Hepatocyte (in vitro differentiated cells): Measurements from ENCODE around the gene NCOA6. TPM values are rescaled to one million over a fixed set of nuclear protein-coding genes. Genes with fewer than 3 reads are reported as not detected.

Experiments
- DNase-seq: peaks from one replicate; pipeline ENCODE4 v3.0.0-alpha.2; 2016; ENCODE audit warnings: low spot score
- H2AFZ ChIP-seq: fragments of 200-600 bp; sonication (generic); 2 replicates; pipeline ENCODE4 v1.6.0; 2016; ENCODE audit warnings: antibody characterized with exemption, mild to moderate bottlenecking
- H3K27ac ChIP-seq: fragments of 200-600 bp; sonication (generic); 2 replicates; pipeline ENCODE4 v1.5.1; 2016; ENCODE audit warnings: mild to moderate bottlenecking
- H3K27me3 ChIP-seq: fragments of 200-600 bp; sonication (generic); 2 replicates; pipeline ENCODE4 v1.6.1; 2016
- H3K36me3 ChIP-seq: fragments of 200-600 bp; sonication (generic); replicated peaks from 2 replicates; pipeline ENCODE4 v1.5.1; 2016; ENCODE audit warnings: low read depth; ENCODE audit not compliant: insufficient read depth
- H3K4me1 ChIP-seq: fragments of 200-600 bp; sonication (generic); 2 replicates; pipeline ENCODE4 v1.5.1; 2016; ENCODE audit warnings: mild to moderate bottlenecking, moderate library complexity; ENCODE audit not compliant: insufficient read depth
- H3K4me2 ChIP-seq: fragments of 200-600 bp; sonication (generic); 2 replicates; pipeline ENCODE4 v1.6.0; 2016
- H3K4me3 ChIP-seq: fragments of 200-600 bp; sonication (generic); 2 replicates; pipeline ENCODE4 v1.5.1; 2016; ENCODE audit warnings: mild to moderate bottlenecking
- H3K79me2 ChIP-seq: fragments of 200-600 bp; sonication (generic); 2 replicates; pipeline ENCODE4 v1.6.0; 2017; ENCODE audit warnings: mild to moderate bottlenecking
- H3K9me2 ChIP-seq: fragments of 200-600 bp; sonication (generic); replicated peaks from 2 replicates; pipeline ENCODE4 v1.6.0; 2017; ENCODE audit warnings: mild to moderate bottlenecking; ENCODE audit not compliant: insufficient read depth
- H3K9me3 ChIP-seq: fragments of 200-600 bp; sonication (generic); 2 replicates; pipeline ENCODE4 v1.5.1; 2016; ENCODE audit warnings: low read depth, mild to moderate bottlenecking
- H4K20me1 ChIP-seq: fragments of 200-600 bp; sonication (generic); 2 replicates; pipeline ENCODE4 v1.6.0; 2016; ENCODE audit warnings: mild to moderate bottlenecking; ENCODE audit not compliant: insufficient read depth, poor library complexity, severe bottlenecking
- EZH2 ChIP-seq: fragments of 200-600 bp; sonication (generic); IDR thresholded peaks from 2 replicates; pipeline ENCODE4 v1.6.1; 2016; ENCODE audit warnings: antibody characterized with exemption, mild to moderate bottlenecking, borderline replicate concordance
- EZH2phosphoT487 ChIP-seq: fragments of 200-600 bp; sonication (generic); IDR thresholded peaks from one replicate; pipeline ENCODE4 v1.6.1; 2018; ENCODE audit warnings: antibody characterized with exemption, mild to moderate bottlenecking, low read depth, moderate library complexity; ENCODE audit not compliant: unreplicated experiment, severe bottlenecking
- WGBS: methylation state at CpG from one replicate; pipeline ENCODE4 v1.1.6; 2016; ENCODE audit warnings: low lambda C conversion rate; ENCODE audit errors: missing lambda C conversion rate; 5-methylcytosine and 5-hydroxymethylcytosine counted together
- polyA plus RNA-seq: library from polyadenylated mRNA; unstranded; fragments of >200 nt; fragmentation: Nextera tagmentation; extraction: Ambion mirVana; gene quantifications from 2 replicates; pipeline ENCODE4 v1.2.1, GENCODE V29; 2016
- total RNA-seq: library from RNA; depleted of rRNA; stranded (reverse); fragments of >200 nt; gene quantifications from 2 replicates; pipeline ENCODE4 v1.2.3, GENCODE V29; 2014
- TF ChIP-seq, protein P1 (sequence below): fragments of 200-600 bp; sonication (generic); IDR thresholded peaks from 2 replicates; pipeline ENCODE4 v1.5.1; 2016; ENCODE audit warnings: antibody characterized with exemption, mild to moderate bottlenecking; ENCODE audit not compliant: poor library complexity

The NCOA6 gene
- total and polyA plus RNA-seq, 2 experiments from 2014 or later, result 11.6 to 23.5 TPM

DNA sequence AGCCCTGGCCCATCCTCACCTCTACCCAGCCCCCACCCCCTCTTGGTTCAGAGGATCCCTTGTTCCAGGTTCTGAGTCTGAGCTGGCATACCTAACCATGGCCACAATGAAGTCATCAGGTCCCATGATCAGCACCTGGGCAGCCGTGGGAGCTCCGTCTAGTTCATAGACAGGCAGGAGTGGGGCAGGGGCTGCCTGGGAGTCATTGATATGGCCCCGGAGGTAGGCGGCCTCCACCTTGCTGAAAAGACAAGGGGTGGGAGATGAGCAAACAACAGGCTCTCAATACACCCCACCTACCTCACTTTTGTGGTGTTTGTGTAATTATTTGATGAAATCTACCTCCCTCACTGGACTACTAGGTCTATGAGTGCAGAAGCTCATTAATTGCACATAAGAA is 26.8 kb upstream of the NCOA6 start:
- no peaks in the 10 kb centered on the region for H3K79me2 ChIP-seq
- no peaks in the 10 kb centered on the region for H4K20me1 ChIP-seq
- H3K4me3 ChIP-seq, result no peak overlapping the region
- TF ChIP-seq EZH2phosphoT487 (no peak), EZH2 (no peak)
- TF ChIP-seq, protein P1, sequence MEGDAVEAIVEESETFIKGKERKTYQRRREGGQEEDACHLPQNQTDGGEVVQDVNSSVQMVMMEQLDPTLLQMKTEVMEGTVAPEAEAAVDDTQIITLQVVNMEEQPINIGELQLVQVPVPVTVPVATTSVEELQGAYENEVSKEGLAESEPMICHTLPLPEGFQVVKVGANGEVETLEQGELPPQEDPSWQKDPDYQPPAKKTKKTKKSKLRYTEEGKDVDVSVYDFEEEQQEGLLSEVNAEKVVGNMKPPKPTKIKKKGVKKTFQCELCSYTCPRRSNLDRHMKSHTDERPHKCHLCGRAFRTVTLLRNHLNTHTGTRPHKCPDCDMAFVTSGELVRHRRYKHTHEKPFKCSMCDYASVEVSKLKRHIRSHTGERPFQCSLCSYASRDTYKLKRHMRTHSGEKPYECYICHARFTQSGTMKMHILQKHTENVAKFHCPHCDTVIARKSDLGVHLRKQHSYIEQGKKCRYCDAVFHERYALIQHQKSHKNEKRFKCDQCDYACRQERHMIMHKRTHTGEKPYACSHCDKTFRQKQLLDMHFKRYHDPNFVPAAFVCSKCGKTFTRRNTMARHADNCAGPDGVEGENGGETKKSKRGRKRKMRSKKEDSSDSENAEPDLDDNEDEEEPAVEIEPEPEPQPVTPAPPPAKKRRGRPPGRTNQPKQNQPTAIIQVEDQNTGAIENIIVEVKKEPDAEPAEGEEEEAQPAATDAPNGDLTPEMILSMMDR, result no peak
- DNase-seq, result no peak
- no peaks in the 10 kb centered on the region for H3K9me3 ChIP-seq
- no peaks in the 10 kb centered on the region for H3K27me3 ChIP-seq
- H3K4me1 ChIP-seq, result no peaks in the 10 kb centered on the region
- H2AFZ ChIP-seq, result no peak overlapping the region
- WGBS, result 84% methylated on average over 4 of the region's 4 CpGs
- H3K4me2 ChIP-seq, result no peak overlapping the region
- H3K36me3 ChIP-seq, result no peaks in the 10 kb centered on the region
- no peak overlapping the region for H3K27ac ChIP-seq
- no peaks in the 10 kb centered on the region for H3K9me2 ChIP-seq

GRCh38 chr20:34850969-34851368 is 25.5 kb upstream of the NCOA6 start:
- no peak for TF ChIP-seq EZH2phosphoT487
- no peak for TF ChIP-seq EZH2
- TF ChIP-seq, protein P1, result no peak
- no peaks in the 10 kb centered on the region for H3K79me2 ChIP-seq
- no peaks in the 10 kb centered on the region for H3K9me3 ChIP-seq
- WGBS, result 97% methylated on average over 14 of the region's 14 CpGs
- no peak overlapping the region for H3K4me2 ChIP-seq
- H2AFZ ChIP-seq, result no peak overlapping the region
- H3K27ac ChIP-seq, result no peak overlapping the region
- H3K27me3 ChIP-seq, result no peaks in the 10 kb centered on the region
- DNase-seq, result no peak
- no peaks in the 10 kb centered on the region for H3K36me3 ChIP-seq
- no peaks in the 10 kb centered on the region for H4K20me1 ChIP-seq
- no peaks in the 10 kb centered on the region for H3K9me2 ChIP-seq
- H3K4me3 ChIP-seq, result no peak overlapping the region
- H3K4me1 ChIP-seq, result no peaks in the 10 kb centered on the region

DNA sequence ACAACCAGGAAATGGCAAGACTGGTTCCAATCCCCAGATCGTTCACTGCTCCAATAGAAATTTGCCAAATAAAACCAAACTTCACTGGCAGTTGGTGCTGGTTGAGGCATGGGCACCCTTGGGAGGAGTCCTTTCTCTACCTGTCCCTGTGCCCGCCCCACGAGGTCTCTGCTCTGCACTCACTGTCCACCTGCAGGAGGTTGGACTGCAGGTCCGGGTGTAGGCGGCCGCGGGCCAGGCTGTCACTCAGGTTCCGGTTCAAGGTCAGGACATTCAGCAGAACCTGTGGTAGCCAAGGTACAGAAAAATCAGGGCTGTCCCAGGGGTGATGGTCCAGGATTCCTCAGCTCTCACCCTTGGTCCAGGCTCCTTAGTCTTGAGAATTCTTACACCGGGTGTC is 24.3 kb upstream of the NCOA6 start:
- WGBS, result 83% methylated on average over 9 of the region's 9 CpGs
- H3K27ac ChIP-seq, result no peak overlapping the region
- TF ChIP-seq EZH2, result no peak
- TF ChIP-seq, protein P1, result no peak
- no peak for TF ChIP-seq EZH2phosphoT487
- H3K4me3 ChIP-seq, result no peak overlapping the region
- no peak overlapping the region for H2AFZ ChIP-seq
- H3K9me2 ChIP-seq, result no peaks in the 10 kb centered on the region
- no peaks in the 10 kb centered on the region for H3K79me2 ChIP-seq
- H3K27me3 ChIP-seq, result no peaks in the 10 kb centered on the region
- DNase-seq, result no peak
- H3K4me2 ChIP-seq, result no peak overlapping the region
- H3K36me3 ChIP-seq, result no peaks in the 10 kb centered on the region
- no peaks in the 10 kb centered on the region for H3K4me1 ChIP-seq
- no peaks in the 10 kb centered on the region for H3K9me3 ChIP-seq
- no peaks in the 10 kb centered on the region for H4K20me1 ChIP-seq

DNA sequence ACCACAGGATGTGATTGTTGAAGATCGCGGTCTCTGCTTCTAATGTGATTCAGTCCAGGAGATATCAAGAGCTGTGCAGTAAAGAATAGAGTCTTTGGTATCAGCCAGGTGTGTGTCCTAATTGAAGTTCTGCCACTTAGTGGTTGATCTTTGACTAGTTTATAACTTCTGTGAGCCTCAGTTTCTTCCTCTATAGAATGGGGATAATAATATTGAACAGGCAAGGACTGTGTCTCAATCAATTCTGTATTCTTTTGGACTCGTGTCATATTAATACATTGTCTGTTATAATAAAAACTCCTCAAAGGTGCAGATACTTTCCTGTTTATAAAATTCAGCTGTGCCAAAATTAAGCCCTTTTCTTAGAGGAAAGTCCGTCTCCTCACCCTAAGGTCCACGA is 23.1 kb upstream of the NCOA6 start:
- Histone ChIP-seq H3K4me2 (no peak overlapping the region), H3K79me2 (no peaks in the 10 kb centered on the region), H3K27ac (no peak overlapping the region), H3K4me1 (no peaks in the 10 kb centered on the region), H3K4me3 (no peak overlapping the region), H3K27me3 (no peaks in the 10 kb centered on the region), H2AFZ (no peak overlapping the region), H4K20me1 (no peaks in the 10 kb centered on the region), H3K36me3 (no peaks in the 10 kb centered on the region), H3K9me2 (no peaks in the 10 kb centered on the region), H3K9me3 (no peaks in the 10 kb centered on the region)
- no peak for DNase-seq
- 96% methylated on average over 5 of the region's 5 CpGs for WGBS
- TF ChIP-seq, protein P1, result no peak
- TF ChIP-seq EZH2 (no peak), EZH2phosphoT487 (no peak)
